ENCODE measurements around the gene PLCB2.
A peak's percentile ranks its signal among the peaks of the same experiment; 100 is the strongest.

PLCB2 gene

GRCh38 chr15:40340038-40340739 is 32.5 kb upstream of the PLCB2 start:
- no peak for DNase-seq

- DNase-seq: no peak
Observed at GRCh38 chr15:40339621-40339945, 31.8 kb upstream of the PLCB2 start.

GRCh38 chr15:40338921-40339620 is 31.3 kb upstream of the PLCB2 start:
- no peak for DNase-seq

- peak; percentile 81 to 88 for DNase-seq
Observed at GRCh38 chr15:40338041-40338657, 30.4 kb upstream of the PLCB2 start.

GRCh38 chr15:40337597-40337996 is 29.9 kb upstream of the PLCB2 start:
- DNase-seq: no peak

- DNase-seq: no peak
Observed at GRCh38 chr15:40336744-40337122, 29.0 kb upstream of the PLCB2 start.

- DNase-seq: no peak
Observed at GRCh38 chr15:40335938-40336743, 28.4 kb upstream of the PLCB2 start.

GRCh38 chr15:40334941-40335795 is 27.4 kb upstream of the PLCB2 start:
- DNase-seq: no peak

GRCh38 chr15:40334541-40334940 is 26.8 kb upstream of the PLCB2 start:
- DNase-seq: no peak

GRCh38 chr15:40333922-40334492 is 26.3 kb upstream of the PLCB2 start:
- DNase-seq: peak; percentile 44 to 46

GRCh38 chr15:40332113-40332781 is 24.5 kb upstream of the PLCB2 start:
- no peak for DNase-seq

GRCh38 chr15:40331637-40332036 is 23.9 kb upstream of the PLCB2 start:
- DNase-seq: no peak

- DNase-seq: no peak
Observed at GRCh38 chr15:40331026-40331425, 23.3 kb upstream of the PLCB2 start.

GRCh38 chr15:40330368-40330836 is 22.7 kb upstream of the PLCB2 start:
- no peak for DNase-seq

GRCh38 chr15:40329804-40330203 is 22.1 kb upstream of the PLCB2 start:
- no peak for DNase-seq

GRCh38 chr15:40328751-40329150 is 21.0 kb upstream of the PLCB2 start:
- no peak for DNase-seq

- no peak for DNase-seq
Observed at GRCh38 chr15:40328176-40328575, 20.4 kb upstream of the PLCB2 start.

GRCh38 chr15:40327457-40327856 is 19.7 kb upstream of the PLCB2 start:
- no peak for DNase-seq

GRCh38 chr15:40325700-40326099 is 18.0 kb upstream of the PLCB2 start:
- DNase-seq: no peak

GRCh38 chr15:40325188-40325587 is 17.5 kb upstream of the PLCB2 start:
- DNase-seq: no peak

Measured in activated T-cell treated with anti-CD3 and anti-CD28 coated beads, Interleukin-2, amount 50 U/mL, for 48 hours (primary cell).